Measurements from ENCODE around the gene BTBD9. TPM values are rescaled to one million over a fixed set of nuclear protein-coding genes. Genes with fewer than 3 reads are reported as not detected.

BTBD9 gene
- total RNA-seq, 4 donors from 2014 or later: 9.2 to 16.3 (median 11.6) TPM

DNA sequence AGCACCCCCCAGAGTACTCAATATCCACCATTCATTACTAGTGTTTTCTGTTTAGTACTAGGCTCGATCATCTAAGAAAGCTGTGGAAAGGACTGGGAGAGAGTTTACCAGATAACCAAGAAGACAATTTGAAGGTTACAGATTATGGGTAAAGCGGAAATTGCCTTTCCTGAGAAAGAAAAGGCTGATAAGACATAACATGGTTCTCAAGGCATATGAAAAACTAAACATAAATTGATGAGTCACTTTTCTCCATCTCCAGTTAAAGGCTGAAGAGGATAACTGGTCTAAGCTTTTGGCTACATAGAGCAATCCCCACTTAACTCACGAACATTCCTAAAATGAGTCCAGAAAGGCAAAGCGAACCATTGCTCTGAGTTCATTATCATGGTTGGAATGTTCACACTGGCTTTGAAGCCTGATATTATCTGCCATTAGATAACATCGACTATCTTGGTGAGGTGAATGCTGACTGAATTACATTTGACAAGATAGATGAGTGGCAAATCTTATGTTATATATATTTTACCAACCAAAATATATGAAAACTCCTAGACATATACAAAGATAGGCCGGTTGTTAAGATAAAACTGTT is 65.8 kb downstream of the BTBD9 start:
- H3K9me3 ChIP-seq: no peaks in the 10 kb centered on the region
- intact Hi-C loops (cut with DNase I): no loop called here
- no peaks in the 10 kb centered on the region for H3K27me3 ChIP-seq
- TF ChIP-seq, protein P1, sequence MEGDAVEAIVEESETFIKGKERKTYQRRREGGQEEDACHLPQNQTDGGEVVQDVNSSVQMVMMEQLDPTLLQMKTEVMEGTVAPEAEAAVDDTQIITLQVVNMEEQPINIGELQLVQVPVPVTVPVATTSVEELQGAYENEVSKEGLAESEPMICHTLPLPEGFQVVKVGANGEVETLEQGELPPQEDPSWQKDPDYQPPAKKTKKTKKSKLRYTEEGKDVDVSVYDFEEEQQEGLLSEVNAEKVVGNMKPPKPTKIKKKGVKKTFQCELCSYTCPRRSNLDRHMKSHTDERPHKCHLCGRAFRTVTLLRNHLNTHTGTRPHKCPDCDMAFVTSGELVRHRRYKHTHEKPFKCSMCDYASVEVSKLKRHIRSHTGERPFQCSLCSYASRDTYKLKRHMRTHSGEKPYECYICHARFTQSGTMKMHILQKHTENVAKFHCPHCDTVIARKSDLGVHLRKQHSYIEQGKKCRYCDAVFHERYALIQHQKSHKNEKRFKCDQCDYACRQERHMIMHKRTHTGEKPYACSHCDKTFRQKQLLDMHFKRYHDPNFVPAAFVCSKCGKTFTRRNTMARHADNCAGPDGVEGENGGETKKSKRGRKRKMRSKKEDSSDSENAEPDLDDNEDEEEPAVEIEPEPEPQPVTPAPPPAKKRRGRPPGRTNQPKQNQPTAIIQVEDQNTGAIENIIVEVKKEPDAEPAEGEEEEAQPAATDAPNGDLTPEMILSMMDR (IDR thresholded peaks at IDR 0.05): no peak
- no peak for TF ChIP-seq POLR2A (IDR thresholded peaks at IDR 0.05)
- H3K36me3 ChIP-seq: peaks cover 0 to 15% (median 0%) of the 10 kb centered on the region in 3 donors
- H3K4me3 ChIP-seq: no peak overlapping the region
- no peak overlapping the region for H3K27ac ChIP-seq
- no peak for DNase-seq
- 89 to 93% methylated on average over 6 of the region's 6 CpGs for WGBS, 2 donors
- H3K4me1 ChIP-seq: no peaks in the 10 kb centered on the region

DNA sequence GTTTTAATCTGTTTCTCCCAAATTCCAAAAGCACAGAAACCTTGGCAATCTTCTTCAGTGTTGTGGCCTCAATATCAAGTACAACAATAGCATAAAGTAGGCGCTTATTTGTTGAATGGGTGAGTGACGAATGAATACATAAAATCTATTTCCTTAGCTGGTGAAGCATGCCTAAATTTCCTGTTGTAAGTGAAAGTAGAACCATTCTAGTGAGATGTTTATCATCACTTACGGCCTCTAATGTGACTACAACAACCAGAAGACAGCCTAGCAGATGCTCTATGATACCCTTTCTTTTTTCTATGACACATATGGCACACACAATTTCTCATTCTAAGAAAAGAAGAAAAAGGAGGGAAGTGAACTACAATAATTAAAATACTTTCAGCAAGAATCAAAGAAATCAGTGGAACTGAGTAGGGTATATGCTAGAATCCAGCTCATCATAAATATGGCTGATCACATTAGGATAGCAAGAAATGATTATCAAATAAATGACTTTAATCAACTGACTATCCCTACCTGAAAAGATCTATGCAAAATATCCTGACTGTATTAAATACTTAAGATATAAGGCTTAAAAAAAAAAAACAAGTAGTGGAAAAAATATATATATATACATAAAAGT is 67.4 kb downstream of the BTBD9 start:
- Histone ChIP-seq H3K27me3 (no peaks in the 10 kb centered on the region), H3K4me1 (peaks cover 0 to 2% (median 2%) of the 10 kb centered on the region in 3 donors), H3K36me3 (peaks cover 0 to 13% (median 0%) of the 10 kb centered on the region in 3 donors), H3K9me3 (no peaks in the 10 kb centered on the region), H3K4me3 (no peak overlapping the region), H3K27ac (no peak overlapping the region)
- intact Hi-C loops (cut with DNase I): no loop called here
- TF ChIP-seq, protein P1 (IDR thresholded peaks at IDR 0.05): no peak
- no peak for TF ChIP-seq POLR2A (IDR thresholded peaks at IDR 0.05)
- no peak for DNase-seq
- 58 to 77% methylated on average over 3 of the region's 3 CpGs for WGBS, 2 donors

DNA sequence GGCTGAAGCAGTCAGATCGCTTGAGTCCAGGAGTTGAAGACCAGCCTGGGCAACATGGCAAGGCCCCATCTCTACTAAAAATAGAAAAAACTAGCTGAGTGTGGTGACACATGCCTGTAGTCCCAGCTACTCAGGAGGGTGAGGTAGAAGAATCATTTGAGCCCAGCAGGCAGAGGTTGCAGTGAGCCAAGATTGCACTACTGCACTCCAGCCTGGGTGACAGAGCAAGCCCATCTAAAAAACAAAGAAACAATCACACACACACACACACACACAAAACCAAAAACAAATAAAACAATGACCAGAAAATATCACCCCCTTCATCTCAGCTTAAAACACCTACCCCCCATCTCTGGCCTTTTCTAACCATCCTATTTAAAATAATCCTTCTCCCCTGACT is 68.0 kb downstream of the BTBD9 start:
- intact Hi-C loops (cut with DNase I): no loop called here
- TF ChIP-seq, protein P1 (IDR thresholded peaks at IDR 0.05): no peak
- TF ChIP-seq POLR2A (IDR thresholded peaks at IDR 0.05): no peak

GRCh38 chr6:38570750-38571149 is 69.0 kb downstream of the BTBD9 start:
- no peak overlapping the region for H3K27ac ChIP-seq
- H3K27me3 ChIP-seq: no peaks in the 10 kb centered on the region
- no peak overlapping the region for H3K4me3 ChIP-seq
- 47 to 48% methylated on average over 2 of the region's 2 CpGs for WGBS, 2 donors
- peaks cover 0 to 4% (median 3%) of the 10 kb centered on the region in 3 donors for H3K4me1 ChIP-seq
- no peaks in the 10 kb centered on the region for H3K36me3 ChIP-seq
- TF ChIP-seq POLR2A (IDR thresholded peaks at IDR 0.05): no peak
- TF ChIP-seq, protein P1 (IDR thresholded peaks at IDR 0.05): peak in 4 of 6 experiments; percentile 14 to 48 (median 26)
- DNase-seq: no peak
- H3K9me3 ChIP-seq: no peaks in the 10 kb centered on the region
- intact Hi-C loops (cut with DNase I): no loop called here

More for the DNA sequence above, 68.0 kb downstream of the BTBD9 start:
- Histone ChIP-seq H3K9me3 (no peaks in the 10 kb centered on the region), H3K4me3 (no peak overlapping the region), H3K27ac (no peak overlapping the region), H3K27me3 (no peaks in the 10 kb centered on the region), H3K36me3 (peaks cover 0 to 7% (median 0%) of the 10 kb centered on the region in 3 donors), H3K4me1 (peaks cover 0 to 4% (median 3%) of the 10 kb centered on the region in 3 donors)
- DNase-seq: no peak
- WGBS, 2 donors: 80 to 100% methylated on average over 1 of the region's 1 CpG

DNA sequence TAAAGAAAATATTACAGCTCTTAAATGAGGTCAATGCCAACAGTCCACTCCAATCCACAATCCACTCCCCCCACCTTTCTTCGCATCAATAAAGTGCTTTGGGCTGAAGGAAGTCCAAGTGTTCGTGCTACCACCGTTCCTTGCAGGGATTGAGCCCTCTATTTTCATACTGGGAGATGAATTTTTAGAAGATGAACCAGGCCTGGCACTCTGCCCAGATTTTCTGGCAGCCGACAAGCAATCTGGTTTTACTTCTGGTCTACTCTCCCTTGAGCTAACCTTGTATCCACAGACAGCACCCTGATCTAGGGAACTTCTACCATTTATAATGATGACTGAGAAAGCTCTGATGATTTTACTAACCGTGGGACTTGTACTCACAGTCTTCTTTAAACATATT is 72.3 kb downstream of the BTBD9 start:
- DNase-seq: no peak
- Histone ChIP-seq H3K27me3 (no peaks in the 10 kb centered on the region), H3K9me3 (no peaks in the 10 kb centered on the region), H3K27ac (no peak overlapping the region), H3K4me1 (peaks cover 0 to 4% (median 3%) of the 10 kb centered on the region in 3 donors), H3K36me3 (no peaks in the 10 kb centered on the region), H3K4me3 (no peak overlapping the region)
- TF ChIP-seq, protein P1 (IDR thresholded peaks at IDR 0.05): no peak
- TF ChIP-seq POLR2A (IDR thresholded peaks at IDR 0.05): no peak
- intact Hi-C loops (cut with DNase I): no loop called here
- whole genome bisulfite sequencing, 2 donors: 29 to 34% methylated on average over 5 of the region's 5 CpGs
